Measurements from ENCODE around the gene ZNF423. TPM values are rescaled to one million over a fixed set of nuclear protein-coding genes. Genes with fewer than 3 reads are reported as not detected.

ZNF423 gene
- total and polyA plus RNA-seq, 12 donors, result 1.7 to 10.6 (median 5.5) TPM

DNA sequence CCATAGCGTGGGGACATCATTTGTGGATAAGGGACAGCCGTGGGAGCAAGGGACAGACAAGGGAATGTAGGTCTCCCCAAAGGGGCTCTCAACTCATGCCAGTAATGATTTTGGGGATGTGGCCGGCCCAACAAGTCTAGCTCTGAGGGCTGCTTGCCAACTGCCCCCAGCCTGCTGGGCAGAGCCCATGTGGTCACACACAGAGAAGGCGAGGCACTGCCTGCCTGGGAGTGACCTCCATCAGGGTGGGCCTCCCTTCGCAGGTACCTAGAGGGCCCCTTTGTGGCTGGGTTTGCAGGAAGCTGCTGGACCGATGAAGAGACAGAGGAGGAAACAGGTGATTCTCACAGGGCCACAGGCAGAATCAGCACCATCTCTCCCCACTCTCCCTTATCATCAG is 305.2 kb downstream of the ZNF423 start:
- no peaks in the 10 kb centered on the region for H3K27me3 ChIP-seq
- H3K9me3 ChIP-seq (replicated peaks in 1 of 3), result no peaks in the 10 kb centered on the region
- WGBS, 4 donors, result 83 to 90% (median 87%) methylated on average over 5 to 6 of the region's 6 CpGs
- H3K36me3 ChIP-seq (replicated peaks in 1 of 2), result no peaks in the 10 kb centered on the region
- no peak for DNase-seq
- intact Hi-C loops (cut with DNase I), result no loop called here
- no peak for TF ChIP-seq POLR2A (IDR thresholded peaks at IDR 0.05)
- TF ChIP-seq, protein P1, sequence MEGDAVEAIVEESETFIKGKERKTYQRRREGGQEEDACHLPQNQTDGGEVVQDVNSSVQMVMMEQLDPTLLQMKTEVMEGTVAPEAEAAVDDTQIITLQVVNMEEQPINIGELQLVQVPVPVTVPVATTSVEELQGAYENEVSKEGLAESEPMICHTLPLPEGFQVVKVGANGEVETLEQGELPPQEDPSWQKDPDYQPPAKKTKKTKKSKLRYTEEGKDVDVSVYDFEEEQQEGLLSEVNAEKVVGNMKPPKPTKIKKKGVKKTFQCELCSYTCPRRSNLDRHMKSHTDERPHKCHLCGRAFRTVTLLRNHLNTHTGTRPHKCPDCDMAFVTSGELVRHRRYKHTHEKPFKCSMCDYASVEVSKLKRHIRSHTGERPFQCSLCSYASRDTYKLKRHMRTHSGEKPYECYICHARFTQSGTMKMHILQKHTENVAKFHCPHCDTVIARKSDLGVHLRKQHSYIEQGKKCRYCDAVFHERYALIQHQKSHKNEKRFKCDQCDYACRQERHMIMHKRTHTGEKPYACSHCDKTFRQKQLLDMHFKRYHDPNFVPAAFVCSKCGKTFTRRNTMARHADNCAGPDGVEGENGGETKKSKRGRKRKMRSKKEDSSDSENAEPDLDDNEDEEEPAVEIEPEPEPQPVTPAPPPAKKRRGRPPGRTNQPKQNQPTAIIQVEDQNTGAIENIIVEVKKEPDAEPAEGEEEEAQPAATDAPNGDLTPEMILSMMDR (IDR thresholded peaks at IDR 0.05), result no peak
- no peak overlapping the region for H3K4me3 ChIP-seq
- H3K4me1 ChIP-seq (replicated peaks in 1 of 2), result no peaks in the 10 kb centered on the region
- H3K27ac ChIP-seq, result no peak overlapping the region

DNA sequence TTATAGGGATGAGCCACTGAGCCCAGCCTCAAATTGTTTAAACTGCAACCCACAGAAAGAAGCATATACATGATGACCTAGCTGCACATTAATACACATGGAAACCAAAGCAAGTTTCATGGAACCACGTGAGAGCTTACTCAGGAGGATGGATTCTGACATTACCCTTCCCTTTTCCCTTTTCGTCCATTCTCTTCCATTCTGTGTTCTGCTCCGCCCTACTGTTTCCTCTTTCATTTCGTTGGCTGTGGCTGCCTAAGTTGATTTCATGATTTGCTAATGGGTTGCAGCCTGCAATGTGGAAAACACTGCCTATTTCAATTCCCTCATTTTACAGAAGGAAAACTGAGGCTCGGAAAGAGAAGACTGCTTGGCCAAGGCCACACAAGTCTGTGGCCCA is 305.8 kb downstream of the ZNF423 start:
- Histone ChIP-seq H3K9me3 (replicated peaks in 1 of 3) (no peaks in the 10 kb centered on the region), H3K4me3 (no peak overlapping the region), H3K27ac (no peak overlapping the region), H3K36me3 (replicated peaks in 1 of 2) (no peaks in the 10 kb centered on the region), H3K4me1 (replicated peaks in 1 of 2) (no peaks in the 10 kb centered on the region), H3K27me3 (no peaks in the 10 kb centered on the region)
- TF ChIP-seq POLR2A (IDR thresholded peaks at IDR 0.05), result no peak
- TF ChIP-seq, protein P1 (IDR thresholded peaks at IDR 0.05), result no peak
- WGBS, 4 donors, result 82 to 87% (median 84%) methylated on average over 5 of the region's 5 CpGs
- intact Hi-C loops (cut with DNase I), result no loop called here
- DNase-seq, result no peak

DNA sequence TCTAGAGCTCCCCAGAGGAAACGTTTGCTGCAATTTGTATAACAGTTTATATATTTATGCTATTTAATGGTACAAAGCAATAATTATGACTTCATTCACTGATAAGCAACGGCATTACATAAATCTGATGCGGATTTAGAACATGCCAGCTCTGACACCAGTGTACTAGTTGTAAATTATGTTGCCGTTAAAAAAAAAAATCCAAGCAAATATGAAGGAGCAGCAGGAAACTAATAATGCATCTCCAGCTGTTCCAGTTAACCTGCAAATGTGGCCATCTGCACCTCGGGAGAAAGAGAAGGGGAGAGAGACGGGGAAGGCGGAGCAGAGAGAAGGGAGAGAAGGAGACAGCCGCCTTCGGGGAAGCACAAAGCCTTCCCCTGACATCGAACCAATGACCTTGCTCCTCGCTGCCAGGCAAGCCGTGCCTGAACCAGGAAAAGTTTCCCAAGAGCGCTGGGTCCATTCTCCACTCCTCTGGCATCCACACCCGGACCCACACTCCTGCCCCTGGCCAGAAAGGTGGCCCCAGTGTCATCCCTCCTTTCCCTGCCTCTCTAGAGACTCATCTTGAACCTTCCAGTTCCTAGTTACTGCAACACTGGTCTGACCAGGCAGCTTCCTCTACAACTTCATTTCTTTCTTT is 307.5 kb downstream of the ZNF423 start:
- no peak for DNase-seq
- intact Hi-C loops (cut with DNase I), result no loop called here
- Histone ChIP-seq H3K27me3 (no peaks in the 10 kb centered on the region), H3K4me1 (replicated peaks in 1 of 2) (no peaks in the 10 kb centered on the region), H3K27ac (no peak overlapping the region), H3K4me3 (no peak overlapping the region), H3K9me3 (replicated peaks in 1 of 3) (no peaks in the 10 kb centered on the region), H3K36me3 (replicated peaks in 1 of 2) (no peaks in the 10 kb centered on the region)
- TF ChIP-seq, protein P1 (IDR thresholded peaks at IDR 0.05), result no peak
- TF ChIP-seq POLR2A (IDR thresholded peaks at IDR 0.05), result no peak
- 59 to 71% (median 66%) methylated on average over 14 of the region's 14 CpGs for WGBS, 4 donors

DNA sequence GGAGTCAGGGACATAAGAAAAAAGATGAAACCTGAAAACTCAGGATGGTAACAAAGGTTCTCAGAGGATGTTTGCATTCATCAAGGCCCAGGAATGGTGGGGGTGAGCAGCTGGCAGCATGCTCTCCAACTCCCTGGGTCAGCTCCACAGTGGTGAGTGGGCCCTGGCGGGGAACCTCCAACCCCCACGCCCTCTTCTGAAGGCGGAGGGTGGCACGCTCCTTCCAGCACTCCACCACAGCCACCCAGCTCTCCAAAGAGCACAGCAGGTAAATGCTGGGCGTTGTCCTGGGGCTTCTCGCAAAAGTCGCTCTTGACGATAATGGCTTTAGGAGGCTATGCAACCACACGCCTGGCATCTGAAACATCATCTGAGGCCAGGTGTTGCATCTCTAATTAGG is 308.5 kb downstream of the ZNF423 start:
- no peaks in the 10 kb centered on the region for H3K36me3 ChIP-seq (replicated peaks in 1 of 2)
- no peaks in the 10 kb centered on the region for H3K9me3 ChIP-seq (replicated peaks in 1 of 3)
- no peaks in the 10 kb centered on the region for H3K4me1 ChIP-seq (replicated peaks in 1 of 2)
- H3K27me3 ChIP-seq, result no peaks in the 10 kb centered on the region
- intact Hi-C loops (cut with DNase I), result no loop called here
- no peak overlapping the region for H3K27ac ChIP-seq
- no peak overlapping the region for H3K4me3 ChIP-seq
- 93 to 96% (median 94%) methylated on average over 9 of the region's 9 CpGs for WGBS, 4 donors
- no peak for DNase-seq
- no peak for TF ChIP-seq POLR2A (IDR thresholded peaks at IDR 0.05)
- TF ChIP-seq, protein P1 (IDR thresholded peaks at IDR 0.05), result no peak
